ENCODE measurements around the gene NRXN2.
"Not testable (repeated sequence)": the region's sequence is repeated elsewhere in the genome, so short reads cannot be mapped to it uniquely, and the experiment has no call there.

Gene NRXN2

GRCh38 chr11:64721359-64721699 lies 1.7 kb downstream of the NRXN2 start:
- no peak for DNase-seq (ENCODE audit: low spot score)

- no peak for DNase-seq (ENCODE audit: low spot score)
These were observed 2.2 kb downstream of the NRXN2 start for GRCh38 chr11:64720640-64721358.

GRCh38 chr11:64720167-64720566 lies 2.8 kb downstream of the NRXN2 start:
- DNase-seq (ENCODE audit: low spot score): no peak

GRCh38 chr11:64719406-64719805 lies 3.6 kb downstream of the NRXN2 start:
- no peak for DNase-seq (ENCODE audit: low spot score)

- no peak for DNase-seq (ENCODE audit: low spot score)
These were observed 4.2 kb downstream of the NRXN2 start for GRCh38 chr11:64718780-64719124.

GRCh38 chr11:64718084-64718779 lies 4.8 kb downstream of the NRXN2 start:
- no peak for DNase-seq (ENCODE audit: low spot score)

GRCh38 chr11:64717268-64717578 lies 5.8 kb downstream of the NRXN2 start:
- DNase-seq (ENCODE audit: low spot score): no peak

GRCh38 chr11:64716473-64717267 lies 6.3 kb downstream of the NRXN2 start:
- DNase-seq (ENCODE audit: low spot score): no peak

- DNase-seq (ENCODE audit: low spot score): no peak
These were observed 7.1 kb downstream of the NRXN2 start for GRCh38 chr11:64715756-64716472.

GRCh38 chr11:64715110-64715509 lies 7.9 kb downstream of the NRXN2 start:
- DNase-seq (ENCODE audit: low spot score): no peak

- no peak for DNase-seq (ENCODE audit: low spot score)
These were observed 8.3 kb downstream of the NRXN2 start for GRCh38 chr11:64714666-64715065.

- no peak for DNase-seq (ENCODE audit: low spot score)
These were observed 9.1 kb downstream of the NRXN2 start for GRCh38 chr11:64713781-64714363.

- no peak for DNase-seq (ENCODE audit: low spot score)
These were observed 9.8 kb downstream of the NRXN2 start for GRCh38 chr11:64713016-64713707.

GRCh38 chr11:64712430-64713015 lies 10.5 kb downstream of the NRXN2 start:
- no peak for DNase-seq (ENCODE audit: low spot score)

- DNase-seq (ENCODE audit: low spot score): no peak
These were observed 11.0 kb downstream of the NRXN2 start for GRCh38 chr11:64711956-64712362.

GRCh38 chr11:64711138-64711955 lies 11.7 kb downstream of the NRXN2 start:
- DNase-seq (ENCODE audit: low spot score): no peak

GRCh38 chr11:64710418-64711137 lies 12.4 kb downstream of the NRXN2 start:
- no peak for DNase-seq (ENCODE audit: low spot score)

GRCh38 chr11:64705501-64705900 lies 17.5 kb downstream of the NRXN2 start:
- DNase-seq (ENCODE audit: low spot score): no peak

GRCh38 chr11:64703048-64703447 lies 19.9 kb downstream of the NRXN2 start:
- DNase-seq (ENCODE audit: low spot score): peak; percentile 54

- not testable (repeated sequence) for DNase-seq (ENCODE audit: low spot score)
These were observed 21.0 kb downstream of the NRXN2 start for GRCh38 chr11:64701956-64702355.
